A549 (cell line): Measurements from ENCODE around the gene SEPSECS. TPM values are rescaled to one million over a fixed set of nuclear protein-coding genes. Genes with fewer than 3 reads are reported as not detected.

Source experiments
- ATAC-seq, 2 experiments: fragments of 200-7000 bp in 1 of 2; fragments of >200 bp in 1 of 2; cut with Nextera tagmentation in 1 of 2; cut with Tn5 transposase in 1 of 2; 3 replicates each; pipeline versions ENCODE4 v1.8.0 to v1.9.1; 2018 to 2020; ENCODE audit warnings: mild to moderate bottlenecking in 1 of 2, moderate library complexity in 1 of 2
- CTCF ChIA-PET: fragments of 300-600 bp; sonication (Branson Sonifier 250); formaldehyde crosslinking; extraction: SDS; loops from one replicate; lab custom pipeline; 2021; ENCODE audit warnings: antibody characterized with exemption, inconsistent platforms; lab: Yijun Ruan, JAX
- POLR2A ChIA-PET: fragments of 350-600 bp; formaldehyde crosslinking; extraction: SDS; loops from one replicate; lab custom pipeline; 2021; ENCODE audit warnings: antibody characterized with exemption, inconsistent platforms; lab: Yijun Ruan, JAX
- DNase-seq, 2 experiments: peaks; one replicate each; pipeline versions ENCODE4 v3.0.0 to v3.0.0-alpha.2; 2011 to 2016; ENCODE audit warnings: low read depth in 1 of 2, low spot score in 1 of 2
- FAIRE-seq: peaks from 2 replicates; lab custom pipeline; 2011; peaks lifted over from hg19 to GRCh38; lab: Jason Lieb, UNC
- H3K27ac ChIP-seq, 2 experiments: fragments of >200 bp; sonication (Bioruptor Twin); formaldehyde crosslinking; 3 replicates each; pipeline ENCODE4 v1.5.1; 2016 to 2017
- H3K4me1 ChIP-seq: fragments of >200 bp; sonication (Bioruptor Twin); formaldehyde crosslinking; 3 replicates; pipeline ENCODE4 v1.6.1; 2016
- H3K4me2 ChIP-seq: fragments of >200 bp; sonication (Bioruptor Twin); formaldehyde crosslinking; 3 replicates; pipeline ENCODE4 v1.6.1; 2016
- H3K4me3 ChIP-seq: fragments of >200 bp; sonication (Bioruptor Twin); formaldehyde crosslinking; 3 replicates; pipeline ENCODE4 v1.5.1; 2016
- H3K9me3 ChIP-seq: fragments of >200 bp; sonication (Bioruptor Twin); formaldehyde crosslinking; 3 replicates; pipeline ENCODE4 v1.6.1; 2016
- BHLHE40 ChIP-seq: IDR thresholded peaks from 2 replicates; pipeline ENCODE4 v1.6.1; 2012; ENCODE audit warnings: low read depth, low read length, inconsistent platforms
- CBX2 ChIP-seq: fragments of 200-600 bp; sonication (generic); IDR thresholded peaks from 2 replicates; pipeline ENCODE4 v1.6.1; 2016; ENCODE audit warnings: low read depth, mild to moderate bottlenecking, borderline replicate concordance
- CTCF ChIP-seq: fragments of >200 bp; sonication (Bioruptor Twin); formaldehyde crosslinking; IDR thresholded peaks from 3 replicates; pipeline ENCODE4 v1.5.1; 2016
- EHF ChIP-seq: fragments of 250-450 bp; sonication (Bioruptor Pico); IDR thresholded peaks from 2 replicates; pipeline ENCODE4 v1.5.0; 2020; ENCODE audit warnings: mild to moderate bottlenecking
- ELK1 ChIP-seq: fragments of 150-350 bp; IDR thresholded peaks from 2 replicates; pipeline ENCODE4 v1.6.1; 2014; ENCODE audit warnings: low read depth, mild to moderate bottlenecking, low read length
- HOXA7 ChIP-seq: fragments of 250-450 bp; sonication (Bioruptor Pico); IDR thresholded peaks from 2 replicates; pipeline ENCODE4 v1.5.0; 2020; ENCODE audit warnings: mild to moderate bottlenecking, moderate library complexity
- JUN ChIP-seq, 2 experiments: fragments of >200 bp; sonication (Bioruptor Twin); formaldehyde crosslinking; IDR thresholded peaks; 2 replicates in 1 of 2; 3 replicates in 1 of 2; pipeline ENCODE4 v1.6.1; 2016 to 2017
- JUNB ChIP-seq: fragments of >200 bp; sonication (Bioruptor Twin); formaldehyde crosslinking; IDR thresholded peaks from 2 replicates; pipeline ENCODE4 v1.6.1; 2016
- NFE2L2 ChIP-seq: fragments of 150-350 bp; conservative IDR thresholded peaks from 2 replicates; pipeline ENCODE4 v1.6.1; 2014; ENCODE audit warnings: low read length
- NPAS2 ChIP-seq: fragments of 250-450 bp; sonication (Bioruptor Pico); IDR thresholded peaks from 2 replicates; pipeline ENCODE4 v1.8.0; 2022; ENCODE audit warnings: mild to moderate bottlenecking, moderate library complexity, borderline replicate concordance
- NR3C1 ChIP-seq: fragments of >200 bp; sonication (Bioruptor Twin); formaldehyde crosslinking; IDR thresholded peaks from 3 replicates; pipeline ENCODE4 v1.6.1; 2017
- PBX3 ChIP-seq: IDR thresholded peaks from 2 replicates; pipeline ENCODE4 v1.6.1; 2012
- PHF8 ChIP-seq: fragments of 200-600 bp; sonication (generic); IDR thresholded peaks from 2 replicates; pipeline ENCODE4 v1.6.1; 2016; ENCODE audit warnings: low read depth, mild to moderate bottlenecking, antibody characterized with exemption, moderate library complexity, borderline replicate concordance
- POLR2A ChIP-seq: IDR thresholded peaks from 2 replicates; pipeline ENCODE4 v1.6.1; 2012; ENCODE audit warnings: mild to moderate bottlenecking, low read length
- POLR2AphosphoS2 ChIP-seq: conservative IDR thresholded peaks from 2 replicates; pipeline ENCODE4 v1.6.1; 2012; ENCODE audit warnings: low read length, improper control_type of control experiment, inconsistent platforms
- RCOR1 ChIP-seq: fragments of 150-350 bp; IDR thresholded peaks from 2 replicates; pipeline ENCODE4 v1.6.1; 2014; ENCODE audit warnings: antibody characterized with exemption, low read length, low read depth
- RFX5 ChIP-seq: fragments of 450-650 bp; IDR thresholded peaks from 2 replicates; pipeline ENCODE4 v1.7.1; 2014; ENCODE audit warnings: antibody characterized with exemption, mild to moderate bottlenecking, moderate library complexity
- RNF2 ChIP-seq: fragments of 200-600 bp; sonication (generic); IDR thresholded peaks from 2 replicates; pipeline ENCODE4 v1.6.1; 2016; ENCODE audit warnings: low read depth, mild to moderate bottlenecking, antibody characterized with exemption, moderate library complexity, borderline replicate concordance
- SREBF2 ChIP-seq: fragments of 450-650 bp; IDR thresholded peaks from 2 replicates; pipeline ENCODE4 v1.6.1; 2014; ENCODE audit warnings: mild to moderate bottlenecking, moderate library complexity
- TP53 ChIP-seq: fragments of 250-450 bp; sonication (Bioruptor Pico); IDR thresholded peaks from 2 replicates; pipeline ENCODE4 v1.5.0; 2021; ENCODE audit warnings: mild to moderate bottlenecking, moderate library complexity
- WGBS: methylation state at CpG from one replicate; pipeline ENCODE4 v1.1.6; 2017; ENCODE audit errors: missing lambda C conversion rate; 5-methylcytosine and 5-hydroxymethylcytosine counted together
- polyA plus RNA-seq, 4 experiments: library from polyadenylated mRNA; depleted of rRNA in 3 of 4; stranded (reverse); fragments of >200 nt; fragmentation: RNase III in 1 of 4; extraction: RNeasy Plus Mini Kit Qiagen cat#74134 plus additional on column Dnase treatment in 1 of 4; gene quantifications; 2 replicates in 3 of 4; 3 replicates in 1 of 4; pipeline ENCODE4 v1.2.3, GENCODE V29; 2011 to 2017

SEPSECS gene
- polyA plus RNA-seq, 2 of the 4 experiments (the other 2 are of a cell fraction) = 2.9 to 9.7 TPM

GRCh38 chr4:25103418-25103817 lies 56.8 kb downstream of the SEPSECS start (continued):
- TF ChIP-seq POLR2AphosphoS2 = no peak
- no peak for TF ChIP-seq BHLHE40
- no peak for TF ChIP-seq HOXA7 (CRISPR knock-in tag)
- TF ChIP-seq PHF8 = no peak

GRCh38 chr4:25101836-25102235 lies 58.4 kb downstream of the SEPSECS start:
- TF ChIP-seq SREBF2 (no peak), CBX2 (no peak), JUN (IDR thresholded peaks at IDR 0.05) (no peak), NR3C1 (no peak), EHF (CRISPR knock-in tag) (no peak), BHLHE40 (no peak), NPAS2 (CRISPR knock-in tag) (no peak), ELK1 (no peak), CTCF (no peak), RCOR1 (no peak), RFX5 (no peak), JUNB (no peak), TP53 (no peak), POLR2AphosphoS2 (no peak), HOXA7 (CRISPR knock-in tag) (no peak)
- no peaks in the 10 kb centered on the region for H3K4me1 ChIP-seq
- H3K4me3 ChIP-seq = no peak overlapping the region
- FAIRE-seq (no peak), ATAC-seq (no peak), DNase-seq (no peak)
- 38% methylated on average over 3 of the region's 5 CpGs for WGBS
- H3K9me3 ChIP-seq = peaks cover 8% of the 10 kb centered on the region; the same call in 1 of the 3 replicates
- no peak overlapping the region for H3K27ac ChIP-seq
- H3K4me2 ChIP-seq = no peak overlapping the region
- ChIA-PET POLR2A (no interaction called here), CTCF (no interaction called here)

- ChIA-PET POLR2A (no interaction called here), CTCF (no interaction called here)
- Histone ChIP-seq H3K27ac (no peak overlapping the region), H3K9me3 (peaks cover 8% of the 10 kb centered on the region; the same call in 1 of the 3 replicates), H3K4me1 (no peaks in the 10 kb centered on the region), H3K4me3 (no peak overlapping the region), H3K4me2 (no peak overlapping the region)
- no peak for DNase-seq
- TF ChIP-seq PBX3 (no peak), NFE2L2 (no peak), NPAS2 (CRISPR knock-in tag) (no peak), EHF (CRISPR knock-in tag) (no peak), RNF2 (no peak), POLR2A (no peak)
- ATAC-seq = no peak
- FAIRE-seq = no peak
These were observed 59.5 kb downstream of the SEPSECS start for GRCh38 chr4:25100710-25101109.
